ENCODE data around the gene ARFGEF3.

Gene ARFGEF3

GRCh38 chr6:138272533-138273315, 111.0 kb downstream of the ARFGEF3 start:
- Histone ChIP-seq H3K4me1 (ENCODE audit: control insufficient read depth, insufficient read depth, low read length) (no peaks in the 10 kb centered on the region), H3K27ac (ENCODE audit: extremely low read depth, low read depth, low read length) (no peak overlapping the region), H3K4me3 (ENCODE audit: low read depth, low read length) (no peak overlapping the region), H3K9me3 (ENCODE audit: control insufficient read depth, insufficient read depth, low read depth, low read length) (no peaks in the 10 kb centered on the region), H3K36me3 (ENCODE audit: control insufficient read depth in 2 of 2, insufficient read depth in 1 of 2, low read length in 2 of 2) (no peaks in the 10 kb centered on the region)
- POLR2A ChIA-PET: no interaction called here
- TF ChIP-seq YY2 (tag by site-specific recombination; IDR thresholded peaks at IDR 0.05) (no peak), ZBTB44 (tag by site-specific recombination; IDR thresholded peaks at IDR 0.05) (no peak), ZNF366 (tag by site-specific recombination; conservative IDR thresholded peaks at IDR 0.05) (no peak), KLF1 (tag by site-specific recombination; IDR thresholded peaks at IDR 0.05) (no peak), ZNF426 (tag by site-specific recombination; IDR thresholded peaks at IDR 0.05) (no peak)
- CTCF ChIA-PET: no interaction called here

GRCh38 chr6:138275976-138276375, 114.2 kb downstream of the ARFGEF3 start:
- ChIA-PET POLR2A (interaction anchor here (0.6 kb wide), 1 partner anchor 620 kb away, joined by 3 read pairs; no protein-coding TSS in a partner anchor), CTCF (interaction anchor here (0.6 to 1.4 kb wide), 6 partner anchors 16 to 1887 kb away, joined by 3 to 4 read pairs (median 4); no protein-coding TSS in a partner anchor)
- peaks cover 0 to 18% of the 10 kb centered on the region in 2 experiments; a peak in 1 of 3 replicates for H3K36me3 ChIP-seq (ENCODE audit: control insufficient read depth in 2 of 2, insufficient read depth in 1 of 2, low read length in 2 of 2)
- H3K27ac ChIP-seq (ENCODE audit: extremely low read depth, low read depth, low read length): no peak overlapping the region
- H3K4me1 ChIP-seq (ENCODE audit: control insufficient read depth, insufficient read depth, low read length): no peaks in the 10 kb centered on the region
- no peak for TF ChIP-seq TSHZ1 (tag by site-specific recombination; IDR thresholded peaks at IDR 0.05; ENCODE audit: borderline replicate concordance)
- TF ChIP-seq ZNF692 (tag by site-specific recombination; IDR thresholded peaks at IDR 0.05): no peak
- no peak for TF ChIP-seq GLI2 (tag by site-specific recombination; IDR thresholded peaks at IDR 0.05; ENCODE audit: borderline replicate concordance, low read depth)
- TF ChIP-seq ZNF239 (tag by site-specific recombination; IDR thresholded peaks at IDR 0.05): no peak
- TF ChIP-seq ZNF623 (tag by site-specific recombination; IDR thresholded peaks at IDR 0.05): no peak
- no peak for TF ChIP-seq ZBTB6 (tag by site-specific recombination; IDR thresholded peaks at IDR 0.05)
- no peak for TF ChIP-seq ZNF18 (tag by site-specific recombination; IDR thresholded peaks at IDR 0.05)
- TF ChIP-seq ZNF274 (IDR thresholded peaks at IDR 0.05; ENCODE audit: low read length): no peak
- no peak for TF ChIP-seq ZNF274 (tag by site-specific recombination; IDR thresholded peaks at IDR 0.05; ENCODE audit: borderline replicate concordance)
- no peak for TF ChIP-seq ZNF560 (tag by site-specific recombination; IDR thresholded peaks at IDR 0.05; ENCODE audit: borderline replicate concordance)
- no peak for TF ChIP-seq MYNN (tag by site-specific recombination; IDR thresholded peaks at IDR 0.05; ENCODE audit: borderline replicate concordance)
- no peak for TF ChIP-seq ZSCAN16 (tag by site-specific recombination; IDR thresholded peaks at IDR 0.05)
- no peak for TF ChIP-seq HOXC10 (CRISPR knock-in tag; IDR thresholded peaks at IDR 0.05)
- no peak for TF ChIP-seq ZNF785 (tag by site-specific recombination; IDR thresholded peaks at IDR 0.05)
- no peak for TF ChIP-seq ZNF747 (tag by site-specific recombination; IDR thresholded peaks at IDR 0.05)
- no peak for TF ChIP-seq ZNF221 (tag by site-specific recombination; IDR thresholded peaks at IDR 0.05; ENCODE audit: borderline replicate concordance)
- no peak for TF ChIP-seq ZNF2 (tag by site-specific recombination; IDR thresholded peaks at IDR 0.05)
- TF ChIP-seq ZNF133 (tag by site-specific recombination; IDR thresholded peaks at IDR 0.05): no peak
- TF ChIP-seq ZNF23 (tag by site-specific recombination; IDR thresholded peaks at IDR 0.05; ENCODE audit: borderline replicate concordance): no peak
- no peak for TF ChIP-seq FEZF1 (tag by site-specific recombination; IDR thresholded peaks at IDR 0.05)
- no peak overlapping the region for H3K4me3 ChIP-seq (ENCODE audit: low read depth, low read length)
- H3K9me3 ChIP-seq (ENCODE audit: control insufficient read depth, insufficient read depth, low read depth, low read length): no peaks in the 10 kb centered on the region
